ENCODE data around the gene STARD10.

STARD10 gene

GRCh38 chr11:72762641-72763304, 31.1 kb downstream of the STARD10 start:
- H3K4me3 ChIP-seq (replicated peaks; ENCODE audit: low read depth, low read length) = no peak overlapping the region
- no peak for DNase-seq (ENCODE audit: extremely low read depth, insufficient read length)
- TF ChIP-seq CTCF (IDR thresholded peaks at IDR 0.05; ENCODE audit: insufficient read depth, low read length, poor library complexity, severe bottlenecking) = no peak
- H3K36me3 ChIP-seq (ENCODE audit: control insufficient read depth, insufficient read depth, low read length) = 0 out of 2 replicates have a peak, but pooled peaks cover 2% of the 10 kb centered on the region
- no peaks in the 10 kb centered on the region for H3K27me3 ChIP-seq (replicated peaks; ENCODE audit: control insufficient read depth, insufficient read depth, low read length)

GRCh38 chr11:72760539-72761405, 33.1 kb downstream of the STARD10 start:
- DNase-seq (ENCODE audit: extremely low read depth, insufficient read length) = no peak
- no peak overlapping the region for H3K4me3 ChIP-seq (replicated peaks; ENCODE audit: low read depth, low read length)
- TF ChIP-seq CTCF (IDR thresholded peaks at IDR 0.05; ENCODE audit: insufficient read depth, low read length, poor library complexity, severe bottlenecking) = no peak
- peaks cover 2% of the 10 kb centered on the region; the same call in 1 of the 2 replicates for H3K36me3 ChIP-seq (ENCODE audit: control insufficient read depth, insufficient read depth, low read length)
- no peaks in the 10 kb centered on the region for H3K27me3 ChIP-seq (replicated peaks; ENCODE audit: control insufficient read depth, insufficient read depth, low read length)

GRCh38 chr11:72759468-72759985, 34.3 kb downstream of the STARD10 start:
- Histone ChIP-seq H3K27me3 (replicated peaks; ENCODE audit: control insufficient read depth, insufficient read depth, low read length) (no peaks in the 10 kb centered on the region), H3K4me3 (replicated peaks; ENCODE audit: low read depth, low read length) (no peak overlapping the region), H3K36me3 (ENCODE audit: control insufficient read depth, insufficient read depth, low read length) (peaks cover 2% of the 10 kb centered on the region; the same call in 1 of the 2 replicates)
- DNase-seq (ENCODE audit: extremely low read depth, insufficient read length) = no peak
- no peak for TF ChIP-seq CTCF (IDR thresholded peaks at IDR 0.05; ENCODE audit: insufficient read depth, low read length, poor library complexity, severe bottlenecking)

- H3K27me3 ChIP-seq (replicated peaks; ENCODE audit: control insufficient read depth, insufficient read depth, low read length) = no peaks in the 10 kb centered on the region
- no peak overlapping the region for H3K4me3 ChIP-seq (replicated peaks; ENCODE audit: low read depth, low read length)
- no peak for DNase-seq (ENCODE audit: extremely low read depth, insufficient read length)
- peaks cover 2% of the 10 kb centered on the region; the same call in 1 of the 2 replicates for H3K36me3 ChIP-seq (ENCODE audit: control insufficient read depth, insufficient read depth, low read length)
- no peak for TF ChIP-seq CTCF (IDR thresholded peaks at IDR 0.05; ENCODE audit: insufficient read depth, low read length, poor library complexity, severe bottlenecking)
These were observed 35.0 kb downstream of the STARD10 start for GRCh38 chr11:72758690-72759389.

- peaks cover 2% of the 10 kb centered on the region; the same call in 1 of the 2 replicates for H3K36me3 ChIP-seq (ENCODE audit: control insufficient read depth, insufficient read depth, low read length)
- no peak for DNase-seq (ENCODE audit: extremely low read depth, insufficient read length)
- TF ChIP-seq CTCF (IDR thresholded peaks at IDR 0.05; ENCODE audit: insufficient read depth, low read length, poor library complexity, severe bottlenecking) = no peak
- H3K4me3 ChIP-seq (replicated peaks; ENCODE audit: low read depth, low read length) = no peak overlapping the region
- H3K27me3 ChIP-seq (replicated peaks; ENCODE audit: control insufficient read depth, insufficient read depth, low read length) = no peaks in the 10 kb centered on the region
These were observed 35.5 kb downstream of the STARD10 start for GRCh38 chr11:72758304-72758689.

Data from GM06990 (cell line).